GM18861 (cell line): ENCODE measurements around the gene ZNF526.
"Not testable (repeated sequence)": the region's sequence is repeated elsewhere in the genome, so short reads cannot be mapped to it uniquely, and the experiment has no call there.

Experiments
- ATAC-seq: cut with Tn5 transposase; IDR thresholded peaks from one replicate; pipeline ENCODE4 v1.9.1; 2021; ENCODE audit not compliant: unreplicated experiment

The ZNF526 gene

GRCh38 chr19:42257842-42258241, 37.7 kb downstream of the ZNF526 start:
- ATAC-seq = not testable (repeated sequence)

DNA sequence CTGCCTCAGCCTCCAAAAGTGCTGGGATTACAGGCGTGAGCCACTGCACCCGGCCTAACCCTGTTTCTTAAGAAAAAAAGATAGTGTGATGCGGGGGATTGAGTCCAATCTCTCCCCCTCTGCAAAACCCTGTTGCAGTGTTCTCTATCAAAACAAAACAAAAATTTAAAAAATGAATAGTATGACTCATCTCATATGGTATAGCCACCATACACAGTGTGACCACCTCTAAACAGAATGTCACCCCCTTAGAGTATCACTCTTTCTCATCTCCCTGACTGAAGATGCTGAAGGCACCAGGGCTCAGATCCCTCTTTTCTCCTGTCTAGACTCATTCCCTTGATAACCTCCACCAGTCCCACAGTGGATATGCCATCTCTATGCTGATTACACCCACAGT, 41.7 kb downstream of the ZNF526 start:
- no peak for ATAC-seq

DNA sequence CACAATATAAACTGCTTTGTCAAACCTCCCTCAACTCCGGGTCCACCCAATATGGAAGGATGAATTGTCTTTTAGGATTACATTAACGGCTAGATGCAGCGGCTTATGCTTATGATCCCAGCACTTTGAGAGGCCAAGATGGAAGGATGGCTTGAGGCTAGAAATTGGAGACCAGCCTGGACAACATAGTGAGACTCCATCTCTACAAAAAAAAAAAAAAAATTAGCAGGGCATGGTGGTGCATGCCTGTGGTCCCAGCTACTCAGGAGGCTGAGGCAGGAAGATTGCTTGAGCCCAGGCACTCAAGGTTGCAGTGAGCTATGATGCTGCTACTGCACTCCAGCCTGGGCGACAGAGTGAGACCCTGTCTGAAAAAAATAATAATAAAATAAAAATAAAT, 46.0 kb downstream of the ZNF526 start:
- ATAC-seq = not testable (repeated sequence)

GRCh38 chr19:42266928-42267603, 47.0 kb downstream of the ZNF526 start:
- ATAC-seq = not testable (repeated sequence)

GRCh38 chr19:42267644-42268141, 47.6 kb downstream of the ZNF526 start:
- no peak for ATAC-seq

DNA sequence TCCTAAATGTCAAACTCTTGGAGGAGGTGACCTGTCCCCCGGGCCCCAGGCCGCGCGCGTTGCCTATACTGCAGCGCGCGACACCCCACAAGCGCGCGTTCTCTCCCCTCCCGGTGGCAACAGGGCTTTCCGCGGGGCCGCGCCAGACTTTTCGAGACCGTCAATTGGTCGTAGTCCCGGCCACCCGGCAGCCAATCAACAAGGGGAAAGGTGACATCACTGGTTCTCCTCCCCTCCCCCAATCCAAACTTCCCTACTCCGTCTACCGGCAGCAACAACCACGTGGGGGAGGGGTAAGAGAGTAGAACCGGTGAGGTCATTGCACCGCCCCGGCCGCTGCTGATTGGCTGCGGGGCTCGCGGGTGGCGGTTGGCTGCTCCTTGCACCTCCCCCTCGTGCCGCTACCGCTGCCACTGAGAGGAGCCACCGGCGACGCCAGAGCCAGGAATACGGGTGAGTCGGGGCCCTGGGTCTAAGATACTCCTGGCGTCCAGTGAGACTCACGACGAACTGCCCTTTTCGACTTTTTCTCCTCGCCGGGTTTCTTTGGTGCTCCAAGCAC, 48.1 kb downstream of the ZNF526 start:
- ATAC-seq = peak; percentile 32

DNA sequence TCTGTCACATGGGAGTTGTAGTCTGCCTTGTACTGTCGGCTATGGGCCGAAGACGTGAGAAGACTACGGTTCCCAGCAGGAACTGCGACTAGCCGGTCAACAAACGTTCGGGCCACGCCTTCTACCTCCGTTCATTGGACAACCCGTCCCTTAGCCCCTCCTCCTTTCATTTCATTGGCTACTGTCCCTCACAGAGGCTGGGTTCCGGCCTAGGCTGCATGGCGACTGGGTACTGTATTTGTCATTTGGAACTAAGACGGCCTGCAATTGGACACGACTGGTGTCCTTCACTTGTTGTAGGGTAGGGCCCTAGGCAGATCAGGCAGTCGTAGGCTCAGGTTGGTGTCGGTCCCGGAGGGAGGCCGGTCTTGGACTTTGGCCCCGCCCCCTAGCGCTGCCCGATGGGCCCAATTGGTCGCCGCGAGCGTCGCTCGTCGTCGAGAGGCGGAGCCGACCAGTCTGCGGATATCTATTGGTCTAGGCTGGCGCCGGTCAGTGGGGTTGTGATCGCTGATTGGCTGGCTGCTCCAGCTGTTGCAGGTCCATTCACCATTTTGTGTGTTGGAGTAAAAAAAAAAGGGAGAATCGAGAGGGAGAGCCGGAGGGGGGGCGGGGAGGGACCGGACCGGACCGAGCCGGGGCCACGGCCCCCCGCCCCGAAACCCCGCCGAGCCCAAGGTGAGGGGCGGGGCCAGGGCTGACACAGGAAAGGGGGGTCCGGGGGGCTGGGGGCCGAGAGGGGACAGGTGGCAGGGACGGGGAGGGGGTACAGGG, 48.8 kb downstream of the ZNF526 start, which contains the start of gene CIC:
Gene CIC, plus strand, starts transcription at position 549 of the 774 bp plus-strand sequence. CDS start 2,532 bp downstream, outside the sequence.
- peak; percentile 68 for ATAC-seq

- ATAC-seq = no peak
Observed at GRCh38 chr19:42269478-42270345, 49.6 kb downstream of the ZNF526 start.

DNA sequence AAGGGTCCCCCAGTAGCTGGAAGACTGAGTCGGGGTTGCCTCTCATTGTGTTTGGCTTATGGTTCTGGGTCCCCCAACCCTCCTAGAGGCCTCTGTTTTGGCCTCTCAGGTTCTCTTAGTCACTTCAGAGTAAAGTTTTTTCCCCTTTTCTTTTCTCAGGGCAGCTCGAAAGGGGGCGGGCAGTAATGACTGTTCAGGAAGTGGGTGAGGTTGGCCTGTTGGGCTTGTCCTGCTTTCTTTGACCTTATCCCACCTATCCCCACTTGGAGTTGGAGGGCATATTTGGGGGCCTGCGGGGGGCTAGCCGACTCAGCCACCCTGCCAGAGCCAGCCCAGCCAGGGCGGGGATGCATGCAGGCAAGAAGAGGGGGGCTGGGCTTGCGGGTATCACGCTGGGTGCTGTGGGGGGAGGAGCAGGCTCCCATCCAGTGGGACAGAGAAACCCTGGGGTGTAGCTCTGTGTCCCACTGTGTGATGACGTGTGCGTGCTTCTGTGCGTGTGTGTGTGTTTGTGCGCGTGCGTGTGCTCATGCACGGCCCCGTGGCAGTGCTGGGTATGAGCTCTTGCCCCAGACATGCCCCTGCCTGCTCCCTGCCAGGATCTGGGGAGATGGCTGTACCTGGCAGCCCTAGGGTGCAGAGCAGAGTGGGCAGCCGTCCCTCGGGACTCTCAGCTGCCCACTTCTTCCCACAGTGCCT, 50.4 kb downstream of the ZNF526 start:
- ATAC-seq = no peak

DNA sequence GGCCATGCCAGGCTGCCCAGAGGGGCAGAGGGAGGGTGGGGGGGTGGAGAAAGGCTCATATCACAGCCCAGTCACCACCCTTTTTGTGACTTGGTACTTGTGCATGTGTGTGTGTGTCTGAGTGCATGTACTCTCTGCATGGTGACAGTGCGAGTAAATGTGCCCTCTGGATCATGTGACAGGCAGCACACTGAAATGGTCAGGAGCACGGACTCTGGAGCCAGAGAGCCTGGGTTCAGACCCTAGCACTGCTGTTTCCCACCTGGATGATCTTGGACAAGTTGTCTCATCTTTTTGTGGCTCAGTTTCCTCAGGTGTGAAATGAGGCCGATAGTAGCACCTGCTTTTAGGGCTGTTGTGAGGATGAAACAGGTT, 50.9 kb downstream of the ZNF526 start:
- no peak for ATAC-seq

DNA sequence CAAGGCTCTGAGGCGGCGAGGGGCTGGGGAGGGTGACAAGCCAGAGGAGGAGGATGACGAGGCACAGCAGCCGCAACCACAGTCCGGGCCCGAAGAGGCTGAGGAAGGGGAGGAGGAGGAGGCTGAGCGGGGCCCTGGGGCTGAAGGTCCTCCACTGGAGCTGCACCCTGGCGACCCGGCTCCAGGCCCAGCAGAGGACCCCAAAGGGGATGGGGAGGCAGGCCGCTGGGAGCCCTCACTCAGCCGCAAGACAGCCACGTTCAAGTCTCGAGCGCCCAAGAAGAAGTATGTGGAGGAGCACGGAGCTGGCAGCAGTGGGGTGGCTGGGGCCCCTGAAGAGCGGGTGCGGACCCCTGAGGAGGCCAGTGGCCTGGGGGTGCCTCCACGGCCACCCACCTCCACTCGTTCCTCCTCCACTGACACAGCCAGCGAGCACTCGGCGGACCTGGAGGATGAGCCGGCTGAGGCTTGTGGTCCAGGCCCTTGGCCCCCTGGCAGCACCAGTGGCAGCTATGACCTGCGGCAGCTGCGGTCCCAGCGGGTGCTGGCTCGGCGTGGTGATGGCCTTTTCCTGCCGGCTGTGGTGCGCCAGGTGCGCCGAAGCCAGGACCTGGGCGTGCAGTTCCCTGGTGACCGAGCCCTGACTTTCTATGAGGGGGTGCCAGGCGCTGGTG, 51.9 kb downstream of the ZNF526 start:
- ATAC-seq = no peak

GRCh38 chr19:42272535-42272897, 52.4 kb downstream of the ZNF526 start:
- ATAC-seq = no peak

GRCh38 chr19:42272989-42273406, 52.9 kb downstream of the ZNF526 start:
- ATAC-seq = no peak

- no peak for ATAC-seq
Observed at GRCh38 chr19:42273407-42274064, 53.4 kb downstream of the ZNF526 start.

- ATAC-seq = no peak
Observed at GRCh38 chr19:42274065-42274682, 54.1 kb downstream of the ZNF526 start.

DNA sequence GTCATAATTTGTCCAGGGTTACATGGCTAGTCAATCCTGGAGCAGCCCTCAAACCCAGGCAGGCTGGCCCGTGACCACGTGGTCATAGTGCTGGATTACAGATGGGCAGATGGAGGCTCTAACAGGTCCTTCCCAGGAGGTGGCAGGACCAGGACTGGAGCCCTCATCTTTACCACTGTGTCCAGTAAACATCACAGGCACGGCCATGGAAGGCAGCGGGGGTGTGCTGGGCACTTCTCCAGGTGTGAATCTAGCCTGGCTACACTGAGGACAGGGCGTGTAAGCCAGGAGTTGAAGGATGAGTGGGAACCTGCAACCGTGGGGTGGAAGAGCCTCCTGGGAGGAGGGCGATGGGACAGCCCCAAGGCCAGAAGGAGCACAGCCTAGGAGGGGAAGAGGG, 55.0 kb downstream of the ZNF526 start:
- ATAC-seq = no peak

- ATAC-seq = no peak
Observed at GRCh38 chr19:42275517-42275916, 55.4 kb downstream of the ZNF526 start.

- ATAC-seq = no peak
Observed at GRCh38 chr19:42276284-42276683, 56.2 kb downstream of the ZNF526 start.

- no peak for ATAC-seq
Observed at GRCh38 chr19:42276821-42277220, 56.7 kb downstream of the ZNF526 start.
